Activated CD4-positive, alpha-beta T cell treated with anti-CD3 and anti-CD28 coated beads for 24 hours (primary cell): ENCODE data around the gene RRAGD.

Experiments
- DNase-seq, 2 donors: peaks; one replicate each; pipeline ENCODE4 v3.0.0-alpha.2; 2020; ENCODE audit warnings: low read depth in 2 of 2

The RRAGD gene

DNA sequence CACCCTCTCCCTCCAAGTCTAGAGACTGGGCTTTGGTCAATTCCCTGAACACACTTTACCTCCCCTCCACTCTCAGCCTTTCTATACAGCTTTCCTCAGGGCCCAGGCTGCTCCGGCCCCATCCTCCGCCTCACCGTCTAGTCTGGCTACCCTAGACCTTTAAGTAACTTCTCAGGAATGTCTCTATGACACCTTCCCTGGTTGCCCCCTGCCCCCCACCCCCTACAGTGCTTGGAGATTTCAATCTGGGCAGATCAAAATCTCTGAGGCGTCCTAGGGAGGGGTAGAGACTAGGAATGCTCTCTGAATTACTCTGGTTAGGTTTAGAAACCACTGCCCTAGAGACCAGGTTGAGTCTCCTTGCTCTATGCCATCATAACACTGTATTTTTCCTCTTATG lies 65.6 kb downstream of the RRAGD start:
- no peak for DNase-seq

DNA sequence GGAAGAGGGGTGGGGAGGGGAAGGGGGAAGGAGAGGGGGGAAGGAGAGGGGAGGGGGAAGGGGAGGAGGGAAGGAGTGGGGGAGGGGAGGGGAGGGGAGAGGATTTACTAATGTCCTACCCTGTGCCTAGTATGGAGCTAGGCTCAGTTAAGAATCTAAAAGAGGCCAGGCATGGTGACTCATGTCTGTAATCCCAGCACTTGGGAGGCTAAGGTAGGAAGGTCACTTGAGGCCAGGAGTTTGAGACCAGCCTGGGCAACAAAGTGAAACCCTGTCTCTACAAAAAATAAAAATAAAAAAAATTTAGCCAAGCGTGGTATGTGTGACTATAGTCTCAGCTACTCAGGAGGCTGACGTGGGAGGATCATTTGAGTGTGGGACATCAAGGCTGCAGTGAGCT lies 72.5 kb downstream of the RRAGD start:
- DNase-seq: no peak

DNA sequence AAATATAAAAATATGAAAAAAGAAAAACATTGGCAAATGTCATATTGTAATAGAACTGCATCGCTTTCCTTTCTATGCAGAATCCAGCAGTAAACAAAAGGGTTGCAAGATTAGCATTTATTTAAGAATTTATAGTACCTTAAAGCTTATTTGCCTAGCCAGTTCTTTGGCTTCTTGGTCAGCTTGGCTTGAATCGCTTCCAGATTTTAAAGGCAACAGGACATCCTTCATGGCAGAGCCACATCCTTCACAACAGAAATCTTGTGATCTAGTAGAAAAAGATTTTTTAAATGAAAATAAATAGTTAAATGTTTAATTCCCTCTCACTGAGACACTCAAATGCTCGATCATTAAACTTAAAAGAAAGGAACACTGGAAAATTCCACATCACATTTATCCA lies 76.9 kb downstream of the RRAGD start:
- no peak for DNase-seq

DNA sequence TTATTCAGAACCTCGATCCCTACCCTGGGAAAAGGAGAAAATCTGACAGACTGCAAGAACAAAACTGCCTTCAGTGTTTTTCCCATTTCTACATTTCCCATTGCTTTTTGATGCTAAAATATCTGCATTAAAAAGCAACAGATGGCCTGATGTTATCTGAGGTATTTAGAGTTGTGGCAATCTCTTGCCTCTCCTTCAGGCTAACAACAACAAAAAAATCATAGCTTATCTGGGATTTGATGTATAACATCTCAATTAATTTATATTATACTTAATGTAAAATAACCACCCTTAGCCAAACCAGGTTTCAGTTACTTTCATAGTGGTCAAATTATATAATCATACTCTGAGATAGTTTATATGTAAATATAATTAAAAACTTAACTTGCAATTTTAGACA lies 81.2 kb downstream of the RRAGD start:
- DNase-seq: no peak

DNA sequence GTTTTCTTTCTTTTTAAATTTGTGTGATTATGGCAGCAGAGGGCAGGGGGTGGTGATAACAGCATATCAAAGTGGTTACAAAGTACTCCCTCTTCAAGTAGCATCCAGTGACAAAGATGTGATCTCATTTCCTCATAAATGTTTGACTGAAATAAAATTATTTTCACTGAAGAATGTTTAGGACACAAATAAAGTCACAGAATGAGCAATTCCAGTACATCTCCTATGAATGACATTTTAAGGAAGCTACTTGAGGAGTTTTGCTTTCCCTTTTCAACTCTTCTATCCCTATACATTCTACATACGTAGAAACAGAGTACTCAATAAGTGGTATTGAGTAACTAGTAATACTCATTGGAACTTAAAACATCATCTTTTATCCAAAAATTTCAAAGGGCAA lies 83.1 kb downstream of the RRAGD start:
- DNase-seq: no peak

DNA sequence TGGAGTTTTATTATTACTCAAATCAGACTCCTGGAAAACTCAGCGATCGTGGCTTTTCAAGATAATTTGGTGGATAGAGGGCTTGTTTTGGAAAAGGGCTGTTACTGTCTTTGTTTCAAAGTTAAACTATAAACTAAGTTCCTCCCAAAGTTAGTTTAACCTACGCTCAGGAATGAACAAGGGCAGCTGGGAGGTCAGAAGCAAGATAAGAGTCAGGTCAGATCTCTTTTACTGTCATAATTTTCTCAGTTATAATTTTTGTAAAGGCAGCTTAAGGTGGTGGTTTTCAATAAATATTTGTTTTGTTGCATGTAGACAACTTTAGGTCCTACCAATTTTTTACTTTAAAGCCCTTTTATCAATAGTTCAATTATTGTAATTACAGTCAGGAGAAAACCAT lies 87.8 kb downstream of the RRAGD start:
- no peak for DNase-seq

DNA sequence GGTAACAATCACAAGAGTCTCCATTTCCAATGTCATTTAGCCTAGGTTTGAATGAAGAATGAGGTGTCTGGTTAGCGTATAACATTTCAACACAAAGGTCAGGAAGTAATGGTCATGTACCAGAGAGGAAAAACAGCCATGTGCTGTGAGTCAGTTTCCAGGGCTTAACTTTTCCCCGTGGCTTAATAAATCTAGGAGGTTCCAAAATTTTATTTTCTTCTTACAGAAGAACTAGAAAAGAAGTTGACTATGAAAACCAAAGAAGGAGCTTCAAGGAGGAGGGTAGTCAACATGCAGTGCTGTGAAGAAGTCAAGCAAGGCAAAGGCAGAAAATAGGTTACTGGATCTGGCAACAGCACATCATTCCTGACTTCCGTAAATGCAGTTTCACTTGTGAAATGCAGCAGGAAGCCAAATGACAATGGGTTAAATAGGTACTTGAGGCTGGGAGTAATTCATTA lies 88.5 kb downstream of the RRAGD start:
- DNase-seq: no peak

DNA sequence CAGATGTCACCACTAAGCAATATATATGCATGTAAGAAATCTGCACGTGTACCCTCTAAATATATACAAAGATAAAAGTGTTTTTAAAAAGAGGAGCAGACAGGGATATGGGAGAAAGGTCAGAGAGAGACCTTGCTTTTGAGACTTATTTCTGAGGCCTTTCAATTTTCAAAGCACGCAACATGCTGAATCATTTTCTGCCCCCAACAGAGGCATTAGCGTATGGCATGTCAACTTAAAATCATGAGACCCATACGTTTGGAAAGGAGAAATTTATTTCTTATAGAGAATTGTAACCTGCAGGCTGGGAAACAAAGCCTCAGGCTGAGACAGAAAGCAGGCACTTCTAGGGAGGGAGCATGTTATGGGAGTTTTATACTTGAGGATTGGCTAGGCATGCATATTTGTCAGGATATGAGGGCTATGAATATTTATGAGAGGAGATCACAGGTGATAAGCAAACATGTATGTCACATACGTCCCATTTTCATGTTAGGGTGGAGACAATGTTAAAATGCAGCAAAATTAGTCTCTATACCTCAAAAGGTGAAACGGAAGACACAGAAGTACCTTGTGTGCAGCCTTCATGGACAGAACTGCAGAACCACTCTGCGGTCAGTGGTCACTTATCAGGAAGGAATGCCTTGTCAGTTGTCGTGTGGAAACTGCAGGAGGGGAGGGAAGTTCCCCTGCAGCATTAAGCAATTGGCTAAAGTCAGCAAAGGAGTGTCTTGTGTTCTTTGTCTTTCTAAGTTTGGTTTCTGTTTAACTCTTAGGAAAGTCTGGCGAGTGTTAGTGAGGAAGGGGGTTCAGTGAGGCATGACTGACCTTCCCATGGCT lies 90.7 kb downstream of the RRAGD start:
- no peak for DNase-seq

DNA sequence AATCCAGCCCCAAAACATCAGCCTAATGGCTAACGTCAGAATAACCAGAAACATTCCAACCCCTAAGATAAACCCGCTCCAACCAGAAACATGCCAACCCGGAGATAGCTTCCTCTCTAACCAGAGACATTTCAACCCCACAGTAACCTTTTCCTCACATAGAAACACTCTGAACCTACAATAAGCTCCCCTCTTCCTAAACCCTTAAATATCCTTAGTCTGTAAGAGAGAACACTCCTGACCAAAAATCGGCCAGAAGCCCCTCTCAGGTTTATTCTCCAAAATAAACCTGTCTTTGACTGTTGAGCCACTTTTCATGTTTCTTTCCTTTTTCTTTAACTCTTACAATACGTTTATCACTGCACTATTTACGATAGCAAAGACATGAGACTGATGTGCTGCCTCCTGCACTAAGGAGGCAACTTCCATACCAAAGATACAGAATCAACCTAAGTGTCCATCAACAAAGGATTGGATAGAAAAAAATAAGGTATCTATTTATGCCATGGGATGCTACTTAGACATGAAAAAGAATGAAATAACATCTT lies 92.0 kb downstream of the RRAGD start:
- no peak for DNase-seq

DNA sequence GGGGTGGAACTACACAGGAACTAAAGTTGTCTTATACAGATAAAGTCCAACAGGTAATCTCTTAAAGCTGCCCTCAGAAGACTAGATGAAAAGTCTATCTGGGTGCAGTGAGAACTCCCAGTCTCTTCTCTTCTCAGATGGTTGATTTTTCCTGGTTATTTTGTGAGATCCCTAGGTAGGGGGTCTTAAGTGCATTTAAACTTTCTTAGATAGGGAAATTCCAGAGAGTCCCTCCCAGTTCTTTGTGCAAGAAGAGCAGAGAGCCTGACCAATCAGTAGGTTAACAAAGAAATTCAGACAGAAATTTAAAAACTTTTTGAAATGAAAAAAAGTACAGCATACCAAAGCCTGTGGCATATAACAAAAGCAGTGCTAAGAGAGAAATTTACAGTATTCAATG lies 95.0 kb downstream of the RRAGD start:
- DNase-seq: no peak

DNA sequence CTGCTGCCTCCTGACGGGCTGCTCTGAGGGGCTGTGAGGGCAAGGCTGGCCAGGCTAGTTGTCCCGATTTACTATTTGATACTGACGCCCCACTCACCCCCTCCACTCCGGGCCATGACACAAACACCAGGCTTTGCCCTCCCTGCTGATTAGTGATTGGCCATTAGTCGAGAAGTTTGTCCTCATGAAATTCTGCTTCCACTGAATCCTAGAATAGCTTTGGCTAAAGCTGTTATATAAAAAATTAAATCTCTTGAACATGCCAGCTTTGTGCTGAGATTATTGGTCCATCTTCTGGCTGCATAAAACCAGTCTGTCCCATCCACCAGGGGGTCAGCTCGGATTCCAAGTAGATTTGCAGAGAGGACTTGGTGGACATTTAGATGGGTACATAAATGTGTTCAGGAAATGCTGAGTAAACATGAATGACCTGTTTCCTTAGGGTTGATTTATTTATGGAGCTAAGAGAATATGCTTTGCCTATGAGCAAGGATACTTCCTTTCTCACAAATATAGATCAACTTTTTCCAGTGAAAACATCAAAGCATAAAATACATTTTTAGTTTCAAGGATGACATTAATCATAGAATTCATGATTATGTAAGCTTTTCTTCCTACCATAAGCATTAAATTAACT lies 96.7 kb downstream of the RRAGD start, which contains the start of gene GABRR2:
Gene GABRR2, minus strand, starts transcription at position 51 of the 637 bp plus-strand sequence. CDS start 134 bp downstream, outside the sequence.
- DNase-seq: no peak

DNA sequence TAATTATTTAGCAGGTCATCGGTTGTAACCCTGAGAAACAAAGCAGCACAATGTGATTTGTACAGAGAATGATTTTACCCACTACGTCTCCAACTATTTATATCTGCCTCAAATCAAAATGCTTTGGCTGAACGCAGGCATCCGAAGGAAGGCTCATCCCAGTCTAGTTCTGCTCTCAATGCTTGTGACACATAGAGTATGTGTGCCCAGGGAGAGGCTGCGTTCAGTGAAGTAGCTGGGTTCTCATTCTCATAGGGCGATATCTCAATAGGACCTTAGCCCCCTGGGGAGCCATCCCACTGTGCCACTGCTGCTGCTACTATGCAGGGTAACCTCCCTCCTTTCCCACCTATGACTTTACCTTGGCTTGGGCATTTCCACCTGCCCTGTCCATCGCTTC lies 97.4 kb downstream of the RRAGD start:
- DNase-seq: no peak
